ENCODE measurements around the gene PPARGC1A.

PPARGC1A gene

GRCh38 chr4:23857367-23857959 is 32.4 kb downstream of the PPARGC1A start:
- no peaks in the 10 kb centered on the region for H3K79me2 ChIP-seq (ENCODE audit: control insufficient read depth, low read length)
- no peaks in the 10 kb centered on the region for H4K20me1 ChIP-seq (ENCODE audit: control insufficient read depth, insufficient read depth, low read depth, low read length)
- H3K9me3 ChIP-seq (ENCODE audit: control insufficient read depth, insufficient read depth, low read length): no peaks in the 10 kb centered on the region
- no peaks in the 10 kb centered on the region for H3K4me1 ChIP-seq (ENCODE audit: control insufficient read depth, low read length)
- H3K4me2 ChIP-seq (ENCODE audit: low read length): no peak overlapping the region
- H3K36me3 ChIP-seq (ENCODE audit: control insufficient read depth, low read length): no peaks in the 10 kb centered on the region
- H3K27me3 ChIP-seq (ENCODE audit: control insufficient read depth, low read length): no peaks in the 10 kb centered on the region
- H3K27ac ChIP-seq (ENCODE audit: low read depth, low read length): no peak overlapping the region
- H3K9me2 ChIP-seq (replicated peaks; ENCODE audit: control insufficient read depth, low read length): no peaks in the 10 kb centered on the region
- TF ChIP-seq CTCF (IDR thresholded peaks at IDR 0.05; ENCODE audit: low read depth, low read length, poor library complexity, severe bottlenecking): no peak
- TF ChIP-seq EZH2phosphoT487 (IDR thresholded peaks at IDR 0.05; ENCODE audit: borderline replicate concordance, low read length): no peak
- H3F3A ChIP-seq (ENCODE audit: control insufficient read depth, insufficient read depth): no peaks in the 10 kb centered on the region
- H3K4me3 ChIP-seq (ENCODE audit: low read length): no peak overlapping the region

GRCh38 chr4:23856630-23857029 is 33.2 kb downstream of the PPARGC1A start:
- H3K36me3 ChIP-seq (ENCODE audit: control insufficient read depth, low read length): no peaks in the 10 kb centered on the region
- H3K4me3 ChIP-seq (ENCODE audit: low read length): no peak overlapping the region
- H3K27me3 ChIP-seq (ENCODE audit: control insufficient read depth, low read length): no peaks in the 10 kb centered on the region
- no peaks in the 10 kb centered on the region for H3K79me2 ChIP-seq (ENCODE audit: control insufficient read depth, low read length)
- H3K27ac ChIP-seq (ENCODE audit: low read depth, low read length): no peak overlapping the region
- H3K9me2 ChIP-seq (replicated peaks; ENCODE audit: control insufficient read depth, low read length): no peaks in the 10 kb centered on the region
- H3F3A ChIP-seq (ENCODE audit: control insufficient read depth, insufficient read depth): no peaks in the 10 kb centered on the region
- H3K4me1 ChIP-seq (ENCODE audit: control insufficient read depth, low read length): no peaks in the 10 kb centered on the region
- TF ChIP-seq CTCF (IDR thresholded peaks at IDR 0.05; ENCODE audit: low read depth, low read length, poor library complexity, severe bottlenecking): no peak
- TF ChIP-seq EZH2phosphoT487 (IDR thresholded peaks at IDR 0.05; ENCODE audit: borderline replicate concordance, low read length): no peak
- no peaks in the 10 kb centered on the region for H4K20me1 ChIP-seq (ENCODE audit: control insufficient read depth, insufficient read depth, low read depth, low read length)
- H3K9me3 ChIP-seq (ENCODE audit: control insufficient read depth, insufficient read depth, low read length): no peaks in the 10 kb centered on the region
- no peak overlapping the region for H3K4me2 ChIP-seq (ENCODE audit: low read length)

- Histone ChIP-seq H3K9me3 (ENCODE audit: control insufficient read depth, insufficient read depth, low read length) (no peaks in the 10 kb centered on the region), H3K79me2 (ENCODE audit: control insufficient read depth, low read length) (no peaks in the 10 kb centered on the region), H3K36me3 (ENCODE audit: control insufficient read depth, low read length) (no peaks in the 10 kb centered on the region), H4K20me1 (ENCODE audit: control insufficient read depth, insufficient read depth, low read depth, low read length) (no peaks in the 10 kb centered on the region), H3F3A (ENCODE audit: control insufficient read depth, insufficient read depth) (no peaks in the 10 kb centered on the region), H3K27ac (ENCODE audit: low read depth, low read length) (no peak overlapping the region), H3K4me1 (ENCODE audit: control insufficient read depth, low read length) (no peaks in the 10 kb centered on the region), H3K4me3 (ENCODE audit: low read length) (no peak overlapping the region), H3K27me3 (ENCODE audit: control insufficient read depth, low read length) (no peaks in the 10 kb centered on the region), H3K9me2 (replicated peaks; ENCODE audit: control insufficient read depth, low read length) (no peaks in the 10 kb centered on the region), H3K4me2 (ENCODE audit: low read length) (no peak overlapping the region)
- no peak for TF ChIP-seq EZH2phosphoT487 (IDR thresholded peaks at IDR 0.05; ENCODE audit: borderline replicate concordance, low read length)
- no peak for TF ChIP-seq CTCF (IDR thresholded peaks at IDR 0.05; ENCODE audit: low read depth, low read length, poor library complexity, severe bottlenecking)
Measured at GRCh38 chr4:23855912-23856605, 33.8 kb downstream of the PPARGC1A start.

Measured in DOHH2 (cell line).